HG03060 (cell line): ENCODE measurements around the gene ENC1.

ENCODE experiments used
- ATAC-seq: cut with Tn5 transposase; IDR thresholded peaks from one replicate; pipeline ENCODE4 v1.9.1; 2021; ENCODE audit warnings: low read depth, moderate number of reproducible peaks; ENCODE audit not compliant: unreplicated experiment

Gene ENC1

DNA sequence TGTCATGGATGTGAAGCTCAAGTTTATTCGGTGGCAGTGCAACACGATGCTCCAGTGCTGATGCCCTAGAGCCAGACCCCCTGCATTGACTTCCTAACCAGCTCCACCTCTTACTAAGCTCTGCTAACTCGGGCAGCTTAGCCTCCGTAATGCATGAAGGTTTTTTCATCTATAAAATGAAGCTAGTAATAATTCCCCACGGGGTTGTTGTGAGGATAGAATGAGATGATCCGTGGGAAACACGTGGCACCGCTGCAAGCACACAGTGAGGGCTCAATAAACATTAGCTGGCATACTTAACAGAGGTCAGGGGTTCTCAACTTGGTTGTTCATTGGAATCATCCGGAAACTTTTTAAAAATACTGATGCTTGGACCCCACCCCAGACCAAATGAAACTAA lies 6.8 kb downstream of the ENC1 start:
- no peak for ATAC-seq

DNA sequence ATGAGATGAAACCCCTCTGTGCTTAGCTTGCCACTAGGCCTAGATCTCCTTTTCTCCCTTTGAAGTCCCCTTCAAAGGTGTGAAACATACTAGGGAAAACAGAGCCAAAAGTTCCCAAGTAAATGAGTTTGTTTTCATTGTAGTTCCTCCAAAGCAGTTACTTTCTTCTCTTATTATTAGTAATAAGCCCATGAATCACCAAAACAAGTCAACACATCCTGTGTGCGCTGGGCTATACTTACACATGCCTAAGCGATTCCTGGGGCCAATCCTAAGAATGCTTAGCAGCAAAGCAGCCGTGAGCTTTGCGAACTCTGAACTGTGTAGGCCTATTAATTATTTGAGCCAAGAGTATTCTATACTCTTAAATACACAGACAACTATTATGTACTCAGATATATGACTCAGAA lies 7.6 kb downstream of the ENC1 start:
- ATAC-seq: no peak

DNA sequence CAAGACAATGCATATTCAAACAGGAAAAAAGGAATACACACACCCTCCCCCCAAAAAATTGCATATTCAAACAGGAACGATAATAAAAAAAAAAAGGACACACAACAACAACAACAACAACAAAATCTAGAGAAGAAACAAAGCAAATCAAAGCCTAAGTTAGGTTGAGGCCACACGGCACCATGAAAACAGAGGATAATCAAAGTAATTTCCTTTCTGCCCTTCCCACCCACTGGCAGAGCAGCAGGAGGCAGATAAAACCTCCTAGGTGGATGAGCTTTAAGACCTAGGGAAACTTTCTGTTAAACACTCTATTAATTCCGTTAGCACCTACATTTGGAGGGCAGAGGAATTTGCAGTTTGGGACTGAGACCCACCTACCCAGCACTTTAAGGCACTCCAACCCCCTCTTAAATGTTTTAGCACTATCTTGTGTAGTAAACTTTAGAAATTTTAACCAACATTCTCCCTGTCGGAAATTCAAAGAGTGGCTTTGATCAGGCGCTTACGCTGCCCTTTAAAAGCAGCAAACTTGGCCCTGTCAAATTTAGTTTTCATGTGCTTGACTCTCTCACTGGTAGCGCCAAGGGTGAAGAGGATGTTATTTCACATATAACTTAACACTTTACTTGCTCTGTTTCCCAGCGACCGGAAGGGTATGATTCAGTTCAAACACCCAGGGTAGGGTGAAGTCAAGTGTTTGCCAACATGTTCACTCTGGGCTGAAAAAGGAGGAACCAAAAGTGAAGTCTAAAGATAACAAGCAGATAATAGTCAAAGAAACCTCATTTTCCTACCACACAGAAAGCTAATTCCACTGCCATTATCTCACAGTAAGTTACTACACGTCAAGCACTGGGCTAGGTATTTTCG lies 9.2 kb downstream of the ENC1 start:
- peak; percentile 91 for ATAC-seq

DNA sequence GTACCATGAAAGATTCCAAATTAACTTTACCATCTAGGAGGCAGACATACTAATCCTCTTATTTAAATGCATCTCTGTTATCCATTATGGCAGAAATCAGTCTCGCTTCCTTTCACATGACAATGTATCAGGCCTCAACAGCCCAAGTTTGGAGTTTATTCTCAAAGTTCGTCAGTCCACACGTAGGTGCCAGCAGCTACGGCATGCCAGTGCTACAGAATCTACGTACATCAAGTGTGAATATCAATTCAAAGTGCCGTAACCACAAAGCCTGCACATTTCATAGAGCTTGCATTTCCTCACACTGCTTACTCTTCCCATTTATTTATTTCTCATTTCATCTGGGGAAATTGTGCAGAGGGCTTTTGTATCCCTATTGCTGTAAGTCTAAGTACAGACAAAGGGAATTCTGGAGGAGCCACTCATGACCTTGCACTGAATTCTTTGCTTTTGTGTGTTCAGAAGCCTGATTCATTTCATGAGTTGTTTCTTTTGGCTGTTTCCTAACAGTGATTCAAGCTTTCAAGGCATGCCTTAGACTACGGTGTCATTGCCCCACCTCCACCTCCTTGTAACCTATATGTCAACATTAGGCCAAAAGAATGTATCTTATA lies 10.0 kb downstream of the ENC1 start:
- ATAC-seq: no peak

DNA sequence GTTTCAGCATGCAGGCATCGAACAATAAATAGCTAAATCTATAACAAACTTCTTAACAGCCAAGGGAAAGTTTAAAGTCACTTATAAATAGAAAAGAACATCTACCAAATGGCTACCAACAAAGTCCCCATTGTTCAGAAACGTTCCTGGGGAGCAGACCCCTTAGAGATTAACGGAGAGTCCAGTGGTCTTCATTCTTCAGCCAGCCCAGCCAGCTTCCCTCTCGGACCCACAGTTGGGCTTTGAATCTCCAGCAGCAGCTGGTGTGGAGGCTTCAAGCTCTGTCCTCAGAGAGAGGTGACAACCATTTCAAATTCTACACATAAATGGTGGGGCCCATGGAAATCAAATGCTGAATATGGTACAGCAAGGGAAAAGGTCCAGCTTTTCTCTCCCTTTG lies 11.2 kb downstream of the ENC1 start:
- ATAC-seq: no peak

DNA sequence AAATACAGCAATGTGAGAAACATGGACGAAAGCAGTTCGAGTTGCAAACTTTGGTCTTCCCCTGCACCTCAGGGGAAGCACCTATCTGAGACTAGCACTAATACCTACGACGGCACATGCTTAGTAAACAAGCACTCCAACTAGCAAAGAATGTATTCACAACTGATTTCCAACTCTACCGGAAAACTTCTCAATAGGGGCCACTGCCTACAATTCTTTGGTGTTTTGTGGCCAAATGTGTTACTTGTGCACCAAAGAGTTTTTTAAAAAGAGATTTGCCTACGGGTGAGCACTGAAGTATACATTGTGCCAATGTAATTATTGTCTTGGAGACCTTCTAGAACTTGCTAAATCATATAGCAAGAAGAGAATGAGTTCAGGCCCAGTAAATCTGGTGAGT lies 12.2 kb downstream of the ENC1 start:
- ATAC-seq: no peak

DNA sequence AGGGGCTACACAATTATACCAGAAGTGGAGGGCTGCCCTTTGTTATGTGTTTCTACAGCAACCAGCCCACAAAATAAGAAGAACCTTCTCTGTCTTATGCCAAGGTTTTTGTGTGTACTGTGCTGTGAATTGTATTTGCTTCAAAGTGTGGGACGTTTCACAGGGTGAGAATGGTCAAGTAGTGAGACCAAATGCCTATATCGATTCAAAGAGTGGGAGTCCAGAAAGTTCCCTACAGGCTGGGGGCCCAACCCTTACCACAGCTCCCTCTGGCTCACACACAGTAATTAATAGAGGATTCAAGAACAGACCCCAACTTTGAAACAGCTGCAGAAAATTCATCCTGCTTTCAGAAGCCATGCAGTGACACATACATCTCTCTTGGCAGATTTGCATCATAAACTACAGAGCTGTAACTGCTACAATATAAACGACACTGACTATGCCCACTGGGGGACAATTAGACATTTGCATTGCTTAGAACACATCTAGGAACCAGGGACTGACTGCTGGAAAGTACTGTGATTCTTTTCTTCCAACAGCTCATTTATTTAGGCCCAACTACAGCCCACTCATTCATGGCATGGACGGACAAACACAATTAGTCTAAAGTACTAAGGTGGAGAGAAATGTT lies 12.8 kb downstream of the ENC1 start:
- ATAC-seq: no peak

DNA sequence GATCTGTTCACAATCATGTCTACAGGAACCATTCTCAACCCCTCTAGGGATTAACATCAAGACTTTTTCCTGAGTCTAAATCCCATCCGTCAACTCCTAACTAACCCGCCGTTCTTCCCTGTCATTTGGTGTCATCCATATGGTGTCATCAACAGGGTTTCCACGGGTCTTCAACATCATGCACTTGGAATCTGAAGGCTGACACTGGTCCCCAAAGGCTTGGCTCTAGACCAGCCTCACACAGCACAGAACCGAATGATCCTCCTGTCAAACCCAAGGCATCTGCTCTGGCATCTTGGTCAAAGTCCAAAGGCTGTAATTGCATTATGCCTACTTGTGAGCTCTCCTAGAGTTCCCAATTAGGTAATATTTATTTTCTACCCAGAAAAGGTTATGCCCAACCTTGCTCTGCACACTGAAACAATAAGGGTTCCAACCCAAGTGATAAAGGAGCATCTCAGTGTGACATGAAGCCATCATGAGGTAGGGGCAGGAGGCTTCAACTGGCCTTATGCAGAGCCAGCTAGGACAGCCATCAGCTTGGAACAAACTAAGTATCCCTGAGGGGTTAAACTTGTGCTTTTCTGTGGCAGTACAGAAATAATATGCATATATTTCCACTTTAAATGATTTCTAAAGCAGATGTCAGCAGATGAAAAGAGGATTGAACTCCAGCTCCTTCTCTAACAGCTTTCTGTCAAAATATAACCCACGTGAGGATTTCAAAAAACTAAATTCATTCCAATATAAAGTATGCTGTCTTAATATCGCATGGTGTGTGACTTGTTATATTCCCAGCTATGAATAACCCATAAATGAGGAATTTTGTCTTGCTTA lies 13.9 kb downstream of the ENC1 start:
- no peak for ATAC-seq

DNA sequence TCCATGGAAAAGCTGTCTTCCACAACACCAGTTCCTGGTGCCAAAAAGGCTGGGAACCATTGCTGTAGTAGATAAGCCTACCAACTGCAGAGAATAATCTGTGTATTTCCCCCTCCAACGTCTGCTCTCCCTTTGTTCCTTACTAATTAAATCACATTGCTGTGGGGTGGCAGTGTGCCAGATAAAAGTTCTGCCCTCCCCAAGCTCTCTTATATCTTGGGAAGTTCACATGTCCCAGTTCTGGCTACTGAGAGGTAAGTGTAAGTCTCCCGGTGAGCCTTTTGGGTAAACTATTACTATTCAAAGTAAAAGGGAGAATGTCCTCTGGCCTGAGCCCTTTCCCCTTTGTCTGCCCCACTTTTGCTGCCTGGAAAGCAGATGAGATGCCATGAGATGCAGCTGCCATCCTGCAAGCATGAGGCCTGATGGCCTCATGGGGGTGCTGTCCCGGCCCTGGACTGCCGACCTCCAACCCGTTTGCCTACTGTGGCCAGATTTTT lies 14.7 kb downstream of the ENC1 start:
- ATAC-seq: no peak

DNA sequence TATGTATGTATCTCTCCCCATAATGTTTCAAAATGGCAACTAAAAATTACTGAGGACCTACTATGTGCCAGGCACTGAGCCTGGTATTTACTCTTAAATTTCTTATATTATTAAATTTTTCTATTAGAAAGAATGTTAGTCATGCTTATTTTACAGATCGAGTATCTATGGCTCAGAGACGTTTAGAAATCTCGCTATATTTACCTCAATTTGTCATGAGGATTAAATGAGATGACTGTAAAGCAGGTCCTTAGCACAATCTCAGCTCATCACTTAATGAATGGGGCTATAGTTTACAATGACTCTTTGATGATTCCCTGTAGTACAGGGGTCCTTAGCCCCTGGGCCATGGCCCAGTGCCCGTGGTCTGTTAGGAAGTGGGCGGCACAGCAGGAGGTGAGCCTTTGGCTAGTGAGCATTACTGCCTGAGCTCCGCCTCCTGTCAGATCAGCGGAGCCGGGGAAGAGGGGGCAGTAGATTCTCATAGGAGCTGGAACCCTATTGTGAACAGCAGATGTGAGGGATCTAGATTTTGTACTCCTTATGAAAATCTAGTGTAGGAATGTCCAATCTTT lies 15.5 kb downstream of the ENC1 start:
- ATAC-seq: no peak

DNA sequence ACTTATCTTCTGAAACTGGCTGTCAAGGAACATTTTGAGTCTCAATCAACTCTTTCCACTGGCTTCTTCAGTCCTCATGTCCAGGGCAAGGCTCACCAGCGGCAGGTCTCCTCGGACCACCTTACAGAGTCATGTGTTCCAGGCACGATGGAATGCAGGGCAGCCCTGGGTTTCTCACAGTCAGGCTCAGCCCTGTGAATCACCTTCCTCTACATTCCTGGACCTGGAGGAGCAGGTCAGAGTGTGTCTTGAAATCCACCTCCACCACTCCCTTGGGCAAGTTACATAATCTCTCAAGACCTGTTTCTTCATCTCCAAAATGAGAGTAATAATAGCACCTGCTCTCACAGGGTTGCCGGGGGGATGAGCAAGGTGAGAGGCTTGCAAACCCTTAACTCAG lies 16.0 kb downstream of the ENC1 start:
- no peak for ATAC-seq

DNA sequence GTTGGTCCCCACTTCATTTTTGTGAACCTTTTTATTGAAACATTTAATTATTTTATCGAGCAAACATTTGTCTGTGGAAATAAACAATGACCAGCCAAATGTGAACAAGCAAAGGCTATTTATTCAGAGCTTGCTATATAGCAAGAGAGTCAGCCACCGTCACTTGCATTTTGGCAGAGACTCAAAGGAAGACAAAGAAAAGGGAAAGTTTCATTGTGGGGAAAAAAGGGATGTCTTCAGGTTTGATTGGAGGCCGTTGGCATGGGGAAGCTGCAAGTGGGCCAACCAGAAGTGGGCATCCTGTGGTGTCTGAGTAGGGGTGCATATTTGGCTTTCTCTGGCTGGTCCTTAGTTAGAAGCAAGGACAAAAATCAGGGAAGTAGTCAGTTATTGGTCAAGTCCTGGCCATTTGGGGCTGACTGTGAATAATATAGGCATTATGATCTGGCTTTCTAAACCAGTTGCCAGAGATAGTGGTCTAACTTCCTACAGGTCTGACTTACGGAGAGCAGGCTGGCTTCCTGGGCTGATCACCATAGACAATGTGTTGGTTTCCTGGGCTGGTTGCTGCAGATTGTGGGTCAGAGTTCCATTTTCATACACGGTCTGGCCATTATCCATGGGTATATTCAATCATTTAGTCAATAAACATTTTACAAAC lies 16.6 kb downstream of the ENC1 start:
- ATAC-seq: no peak

DNA sequence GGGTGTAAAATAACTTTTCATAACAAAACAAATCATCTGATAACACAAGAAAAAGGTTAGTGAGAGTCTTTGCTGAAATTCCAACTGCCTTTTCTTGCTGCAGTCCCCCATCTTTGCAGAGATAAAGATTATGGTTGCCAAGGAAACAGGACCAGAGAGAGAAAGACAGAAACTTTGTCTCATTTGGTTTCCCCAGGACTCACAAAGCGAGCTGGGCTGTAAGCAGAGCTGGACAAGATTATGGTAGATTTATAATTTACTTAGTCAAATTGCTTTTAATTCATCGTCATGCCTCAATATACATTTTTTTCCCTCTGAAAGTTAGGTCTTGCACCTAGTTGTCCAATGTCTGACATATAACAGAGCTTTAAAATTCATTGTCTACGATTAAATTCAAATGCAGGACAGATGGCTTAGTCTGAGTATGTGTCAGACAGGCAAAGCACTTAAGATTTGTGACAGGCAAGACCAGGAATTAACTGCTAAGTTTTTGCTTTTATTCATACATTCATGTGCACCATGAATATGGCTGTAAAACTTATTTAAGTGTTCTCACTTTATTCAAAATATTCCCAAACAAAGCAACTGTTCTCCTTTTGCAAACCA lies 17.4 kb downstream of the ENC1 start:
- no peak for ATAC-seq

DNA sequence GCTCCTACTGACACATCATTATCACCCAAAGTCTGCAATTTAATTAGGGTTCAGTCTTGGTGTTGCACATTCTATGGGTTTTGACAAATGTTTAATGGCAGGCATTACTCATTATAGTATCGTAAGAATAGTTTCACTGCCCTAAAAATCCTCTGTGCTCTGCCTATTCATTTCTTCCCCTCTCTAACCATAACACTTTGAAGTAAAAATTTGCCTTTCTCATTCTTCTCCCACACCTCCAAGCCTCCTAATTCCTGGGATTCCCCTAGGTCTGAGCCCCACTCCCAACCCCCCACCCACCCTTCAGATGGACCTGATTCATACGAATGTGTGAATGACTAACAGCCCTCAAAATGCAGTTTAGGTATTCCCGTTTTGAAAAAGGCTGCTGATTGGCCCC lies 18.4 kb downstream of the ENC1 start:
- ATAC-seq: no peak

DNA sequence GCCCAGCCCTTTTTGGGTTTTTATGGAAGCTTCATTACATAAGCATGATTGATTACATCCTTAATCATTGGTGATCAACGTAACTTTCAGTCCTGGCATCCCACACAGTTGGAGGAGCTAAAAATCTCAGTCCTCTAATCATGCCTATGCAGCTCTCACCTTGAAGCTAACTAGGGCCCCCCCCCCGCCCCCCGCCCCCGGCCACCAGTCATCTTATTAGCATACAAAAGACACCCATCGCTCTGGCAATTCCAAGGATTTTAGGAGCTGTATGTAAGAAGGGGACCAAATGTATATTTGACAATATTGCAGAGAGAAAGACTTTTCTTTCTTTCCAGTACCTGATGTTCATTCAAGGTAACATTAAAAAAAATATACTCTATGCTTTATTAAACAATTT lies 19.0 kb downstream of the ENC1 start:
- ATAC-seq: no peak

DNA sequence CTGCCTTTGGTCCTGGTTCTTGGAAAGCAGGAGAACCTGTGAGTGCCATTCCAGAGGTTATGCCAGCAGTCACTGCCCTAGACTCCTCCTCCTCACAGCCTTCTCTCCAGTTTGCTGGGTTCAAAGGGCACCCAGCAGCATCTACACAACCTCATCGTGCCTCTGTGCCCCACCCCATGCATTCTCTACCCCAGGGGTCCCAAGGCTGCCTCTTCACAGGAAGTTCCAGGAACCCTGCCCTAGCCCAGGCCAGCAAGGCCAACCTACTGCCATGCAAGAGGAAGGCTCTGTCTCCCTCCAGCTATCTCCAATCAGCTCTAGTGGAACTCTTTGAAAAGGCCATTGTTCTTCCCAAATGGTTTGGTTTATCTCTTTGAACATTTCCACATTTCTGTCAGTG lies 21.2 kb downstream of the ENC1 start:
- ATAC-seq: no peak

DNA sequence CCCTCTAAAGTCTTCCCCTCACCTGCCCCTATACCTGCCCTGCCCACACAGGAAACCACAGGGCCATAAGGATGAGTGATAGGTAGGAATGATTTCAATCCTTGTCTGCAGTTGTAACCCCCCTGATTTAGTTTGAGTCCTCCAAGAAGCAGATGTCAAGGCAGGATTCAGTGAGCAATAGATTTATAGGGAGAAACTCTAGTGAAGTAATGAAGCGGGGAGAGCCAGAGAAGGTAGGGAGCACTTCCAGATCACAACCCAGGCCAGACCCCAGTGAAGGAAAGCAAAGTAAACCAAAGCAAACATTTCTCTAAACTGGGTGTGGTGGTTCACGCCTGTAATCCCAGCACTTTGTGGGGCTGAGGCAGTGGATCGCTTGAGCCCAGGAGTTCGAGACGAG lies 22.4 kb downstream of the ENC1 start:
- ATAC-seq: no peak

DNA sequence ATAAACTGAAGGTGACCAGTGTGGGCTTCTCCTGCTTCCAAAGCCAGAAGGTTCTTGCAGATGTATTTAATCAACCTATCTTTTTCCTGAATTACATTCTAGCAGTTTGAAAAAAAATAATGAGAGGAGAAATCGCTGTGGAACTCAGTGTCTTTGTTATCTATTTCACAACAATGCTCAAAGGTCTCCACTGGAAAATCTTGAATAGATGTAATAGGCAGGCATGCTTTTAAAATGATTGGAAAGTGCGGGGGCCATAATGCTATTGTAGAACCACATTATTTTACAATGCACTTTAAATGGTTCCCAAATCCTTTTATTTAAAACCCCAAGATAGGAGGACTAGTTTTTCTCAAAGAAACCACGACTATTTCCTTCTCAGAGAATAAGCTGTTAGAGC lies 23.3 kb downstream of the ENC1 start:
- no peak for ATAC-seq
